Stimulated activated naive CD4-positive, alpha-beta T cell (primary cell): ENCODE data around the gene TRAF3.
"Not testable (repeated sequence)": the region's sequence is repeated elsewhere in the genome, so short reads cannot be mapped to it uniquely, and the experiment has no call there.

Source experiments
- DNase-seq, 6 experiments: peaks; one replicate each; lab custom pipeline; 2025; lab: John Stamatoyannopoulos, UW

TRAF3 gene

GRCh38 chr14:102829016-102829548 lies 51.8 kb downstream of the TRAF3 start:
- no peak for DNase-seq

GRCh38 chr14:102830474-102831045 lies 53.3 kb downstream of the TRAF3 start:
- DNase-seq, result no peak

DNA sequence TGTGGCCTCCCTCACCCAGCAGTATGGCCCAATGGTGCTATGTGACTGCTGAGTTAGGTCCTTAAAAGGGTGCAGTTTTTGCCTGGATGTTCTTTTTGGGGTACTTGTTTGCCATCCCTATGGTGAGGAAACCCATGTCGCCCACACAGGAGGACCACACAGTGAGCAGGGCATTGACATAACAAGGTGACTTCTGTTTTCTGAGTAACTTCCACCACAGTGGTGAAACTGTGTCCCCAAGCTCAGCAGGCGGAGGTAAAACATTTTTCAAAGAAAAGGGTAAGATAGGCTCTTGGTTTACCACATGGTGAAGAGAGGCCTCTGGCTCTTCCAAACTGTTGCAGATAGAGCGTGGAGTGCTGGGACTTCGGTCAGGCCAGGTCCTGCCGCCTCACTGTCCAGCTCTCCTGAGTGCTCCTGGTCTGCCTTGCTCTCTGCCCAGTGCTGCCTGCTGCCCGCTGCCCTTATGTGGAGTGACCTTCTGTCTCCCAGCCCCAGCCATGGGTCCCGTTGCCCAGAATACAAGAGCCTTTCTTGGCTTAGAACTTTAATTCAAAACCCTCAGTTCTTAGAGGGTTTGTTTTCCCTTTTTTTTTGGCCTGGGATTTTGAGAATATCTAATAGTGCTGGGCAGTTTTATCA lies 54.0 kb downstream of the TRAF3 start:
- DNase-seq, result no peak

DNA sequence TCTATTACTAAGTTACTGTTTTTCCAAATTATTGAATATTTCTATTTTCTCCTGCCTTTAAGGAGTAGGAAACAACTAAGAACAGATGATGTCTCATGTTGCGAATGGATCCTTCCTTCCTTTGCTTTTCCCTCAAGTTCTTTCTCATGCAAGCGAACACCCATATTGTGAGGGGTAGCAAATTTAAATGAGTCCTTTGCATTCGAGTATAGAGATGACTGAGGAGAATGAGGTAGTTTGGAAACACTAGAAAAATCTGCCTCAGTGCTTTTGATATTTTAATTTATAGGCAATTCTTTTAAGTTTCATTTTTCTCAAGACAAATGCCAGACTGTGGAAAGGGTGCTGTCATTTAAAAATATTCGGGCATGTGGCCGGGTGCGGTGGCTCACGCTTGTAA lies 56.1 kb downstream of the TRAF3 start:
- no peak for DNase-seq

- no peak for DNase-seq
These were observed 56.7 kb downstream of the TRAF3 start for GRCh38 chr14:102833991-102834390.

DNA sequence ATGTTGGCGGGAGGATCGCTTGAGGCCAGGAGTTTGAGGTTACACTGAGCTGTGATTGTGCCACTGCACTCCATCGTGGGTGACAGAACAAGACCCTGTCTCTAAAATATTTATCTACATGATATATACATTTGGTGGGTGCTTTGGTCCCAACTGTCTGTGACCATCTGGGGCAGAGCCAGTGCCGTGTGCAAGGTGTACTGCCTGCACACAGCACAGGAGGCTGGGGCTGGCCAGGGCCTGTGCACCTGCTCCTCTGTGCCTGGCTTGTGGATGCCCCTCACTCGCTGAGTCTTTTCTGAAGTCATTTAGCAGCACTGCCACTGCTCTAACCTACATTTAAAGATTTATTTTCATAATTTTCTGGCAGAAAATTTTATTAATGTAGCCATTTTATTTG lies 58.7 kb downstream of the TRAF3 start:
- no peak for DNase-seq

- DNase-seq, result not testable (repeated sequence)
These were observed 59.9 kb downstream of the TRAF3 start for GRCh38 chr14:102837120-102837519.

- DNase-seq, result no peak
These were observed 61.3 kb downstream of the TRAF3 start for GRCh38 chr14:102838501-102838900.

DNA sequence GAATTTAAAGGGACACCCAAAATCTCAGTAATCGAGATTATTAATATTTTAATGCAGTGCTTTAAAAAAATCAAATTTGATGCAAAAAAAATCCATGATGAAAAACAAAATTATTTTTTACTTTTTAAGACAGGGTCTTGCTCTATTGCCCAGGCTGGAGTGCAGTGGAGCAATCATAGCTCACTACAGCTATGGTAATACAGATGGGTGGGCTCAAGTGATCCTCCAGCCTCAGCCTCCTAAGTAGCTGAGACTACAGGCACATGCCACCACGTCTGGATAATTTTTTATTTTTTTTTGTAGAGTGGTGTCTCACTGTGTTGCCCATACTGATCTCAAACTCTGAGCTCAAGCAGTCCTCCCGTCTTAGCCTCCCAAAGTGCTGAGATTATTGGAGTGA lies 62.9 kb downstream of the TRAF3 start:
- no peak for DNase-seq

GRCh38 chr14:102840771-102841528 lies 63.7 kb downstream of the TRAF3 start:
- no peak for DNase-seq

DNA sequence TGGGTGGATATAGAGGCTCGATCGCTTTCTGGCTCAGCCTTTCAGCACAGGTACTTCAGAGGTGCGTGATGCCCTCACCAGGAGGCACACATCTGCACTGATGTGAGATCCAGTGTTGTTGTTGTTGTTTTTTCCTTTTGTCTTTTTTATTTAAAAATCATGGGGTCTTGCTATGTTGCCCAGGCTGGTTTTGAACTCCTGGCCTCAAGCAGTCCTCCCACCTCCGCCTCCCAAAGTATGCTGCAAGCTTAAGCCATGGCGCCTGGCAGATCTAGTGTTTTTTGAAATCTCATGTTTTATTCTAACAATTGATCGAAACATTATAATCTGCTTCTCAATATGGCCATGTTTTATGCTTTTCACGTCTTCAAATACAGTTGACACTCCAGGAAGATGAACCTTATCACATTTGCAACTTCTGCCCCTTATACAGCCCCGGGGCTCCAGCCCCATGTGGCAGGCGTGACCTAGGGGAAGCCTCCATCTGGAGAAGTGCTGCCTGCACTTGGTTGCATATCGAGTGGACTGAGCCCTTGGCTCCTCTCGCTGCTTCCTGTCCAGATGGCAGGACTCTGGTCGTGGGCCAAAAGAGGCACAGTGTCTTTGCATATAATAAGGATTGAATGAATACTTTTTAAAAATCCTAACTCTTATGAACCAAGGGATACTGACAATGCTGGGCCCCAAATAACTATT lies 71.7 kb downstream of the TRAF3 start:
- DNase-seq, result no peak

DNA sequence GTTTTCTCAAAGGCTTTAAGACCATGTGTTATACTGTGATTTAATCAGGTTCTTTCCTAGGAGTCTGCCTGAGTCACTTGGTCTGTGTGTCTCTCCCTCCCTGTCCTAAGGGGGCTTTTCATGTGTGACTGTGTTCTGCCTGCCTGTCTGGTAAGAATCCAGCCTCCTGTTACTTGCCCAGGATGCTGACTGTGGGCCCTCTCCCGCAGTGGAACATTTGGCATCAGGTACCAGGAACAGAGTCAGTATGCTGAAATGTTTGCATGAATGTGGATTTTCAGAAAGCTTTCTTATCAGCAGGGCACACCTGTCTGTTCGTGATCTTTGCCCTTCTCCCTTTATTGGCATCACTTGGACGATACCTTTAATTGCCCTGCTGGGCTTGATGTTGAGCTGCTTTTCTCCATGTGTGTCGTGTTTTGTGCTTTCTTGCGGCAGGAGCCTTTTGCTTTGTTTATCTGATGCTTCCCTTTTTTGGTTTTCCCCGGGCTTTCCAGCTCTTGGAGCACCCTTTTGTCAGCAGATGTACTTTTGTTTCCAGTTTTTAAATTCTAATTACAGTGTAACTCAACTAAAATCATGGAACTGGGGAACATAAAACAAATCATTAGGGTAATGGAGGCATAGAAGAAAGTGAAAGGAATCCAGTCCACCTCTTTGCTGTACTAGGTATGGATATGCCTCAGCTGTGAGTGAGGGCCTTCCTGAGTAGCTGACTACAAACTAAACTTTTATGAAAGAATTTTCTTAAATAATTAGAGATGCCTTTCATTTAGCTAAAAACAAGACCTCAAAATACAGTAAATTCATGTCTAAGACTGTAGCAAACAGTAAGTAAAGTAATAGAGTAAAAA lies 72.5 kb downstream of the TRAF3 start:
- DNase-seq, result no peak

DNA sequence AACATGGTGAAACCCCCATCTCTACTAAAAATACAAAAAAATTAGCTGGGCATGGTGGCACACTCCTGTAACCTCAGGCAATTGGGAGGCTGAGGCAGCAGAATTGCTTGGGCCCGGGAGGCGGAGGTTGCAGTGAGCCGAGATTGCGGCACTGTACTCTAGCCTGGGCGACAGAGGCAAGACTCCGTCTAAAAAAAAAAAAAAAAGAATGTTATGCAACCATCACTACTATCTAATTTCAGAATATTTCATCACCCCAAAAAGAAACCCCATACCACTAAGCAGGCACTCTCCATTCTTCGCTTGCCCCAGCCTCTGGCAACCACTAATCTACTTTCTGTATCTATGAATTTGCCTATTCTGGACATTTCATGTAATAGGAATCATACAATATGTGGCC lies 76.4 kb downstream of the TRAF3 start:
- no peak for DNase-seq

GRCh38 chr14:102854091-102854703 lies 76.9 kb downstream of the TRAF3 start:
- no peak for DNase-seq

DNA sequence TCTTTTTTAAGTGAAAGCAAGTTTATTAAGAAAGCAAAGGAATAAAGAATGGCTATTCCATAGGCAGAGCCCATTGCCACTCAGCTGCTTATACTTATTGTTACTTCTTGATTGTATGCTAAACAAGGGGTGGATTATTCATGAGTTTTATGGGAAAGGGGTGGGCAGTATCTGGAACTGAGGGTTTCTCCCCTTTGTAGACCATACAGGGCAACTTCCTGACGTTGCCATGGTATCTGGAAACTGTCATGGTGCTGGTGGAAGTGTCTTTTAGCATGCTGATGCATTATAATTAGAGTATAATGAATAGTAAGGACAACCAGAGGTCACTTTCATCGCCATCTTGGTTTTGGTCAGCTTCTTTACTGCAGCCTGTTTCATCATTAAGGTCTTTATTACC lies 78.9 kb downstream of the TRAF3 start:
- DNase-seq, result no peak

- no peak for DNase-seq
These were observed 80.2 kb downstream of the TRAF3 start for GRCh38 chr14:102857444-102857843.

- no peak for DNase-seq
These were observed 82.7 kb downstream of the TRAF3 start for GRCh38 chr14:102859911-102860310.

DNA sequence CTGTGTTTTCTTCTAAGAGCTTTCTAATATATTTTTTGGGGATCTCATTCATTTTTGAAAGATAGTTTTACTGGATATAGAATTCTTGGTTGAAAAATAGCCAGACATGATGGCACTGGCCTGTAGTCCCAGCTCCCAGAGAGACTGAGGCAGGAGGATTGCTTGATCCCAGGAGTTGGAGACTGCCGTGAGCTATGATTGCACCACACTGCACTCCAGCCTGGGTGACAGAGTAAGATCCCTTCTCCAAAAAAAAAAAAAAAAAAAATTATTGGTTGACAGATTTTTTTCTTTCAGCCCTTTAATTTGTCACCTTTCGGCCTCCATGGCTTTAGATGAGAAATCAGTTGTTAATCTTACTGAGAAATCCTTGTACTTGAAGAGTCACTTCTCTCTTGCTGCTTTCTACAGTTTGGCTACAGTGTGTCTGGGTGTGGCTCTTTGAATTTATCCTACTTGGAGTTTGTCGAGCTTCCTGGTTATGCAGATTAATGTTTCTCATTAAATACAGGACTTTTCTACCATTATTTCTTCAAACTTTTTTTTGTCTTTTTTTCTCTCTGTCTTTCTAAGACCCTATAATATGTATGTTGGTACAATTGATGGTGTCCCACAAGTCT lies 85.0 kb downstream of the TRAF3 start:
- DNase-seq, result no peak

DNA sequence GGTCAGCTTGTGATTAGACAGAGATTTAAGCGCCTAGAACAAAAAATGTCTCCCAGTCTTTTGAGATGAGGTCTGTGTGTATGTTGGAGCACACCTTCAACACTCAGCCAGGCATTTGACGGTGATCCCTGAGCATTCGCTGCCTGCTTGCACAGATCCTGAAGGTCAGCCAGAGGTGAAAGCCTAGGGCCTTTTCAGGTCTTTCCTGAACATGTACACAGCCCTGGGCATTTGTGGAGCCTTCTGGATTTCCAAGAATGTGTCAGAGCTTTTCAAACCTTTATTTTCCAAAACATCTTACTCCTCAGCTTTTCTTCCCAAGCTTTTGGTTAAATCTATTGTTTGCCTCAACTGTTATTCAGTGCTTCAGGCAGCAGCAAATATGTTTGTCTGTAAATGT lies 86.1 kb downstream of the TRAF3 start:
- DNase-seq, result no peak

- DNase-seq, result not testable (repeated sequence)
These were observed 88.7 kb downstream of the TRAF3 start for GRCh38 chr14:102865916-102866315.
